Right lobe of liver (tissue), 4 donors: ENCODE data around the gene PDCD7.
"Not testable (repeated sequence)": the region's sequence is repeated elsewhere in the genome, so short reads cannot be mapped to it uniquely, and the experiment has no call there.

Source experiments
- POLR2A ChIP-seq: fragments of 450-650 bp; IDR thresholded peaks from one replicate; pipeline ENCODE4 v1.6.1; 2017; ENCODE audit warnings: antibody characterized with exemption, mild to moderate bottlenecking
- TF ChIP-seq, protein P1 (sequence below), 4 donors: fragments of 200-600 bp in 3 of 4; fragments of 450-650 bp in 1 of 4; IDR thresholded peaks; one replicate each; pipeline versions ENCODE4 v1.5.1 to v1.8.0; 2016 to 2022; ENCODE audit warnings: antibody characterized with exemption in 4 of 4, mild to moderate bottlenecking in 2 of 4
- donor health status: DM: no; HTN: no; CAD: no.
- donor health status: DM: no; HTN: no; CAD: no.
- donor health status: DM: no; HTN: yes; CAD: no.

DNA sequence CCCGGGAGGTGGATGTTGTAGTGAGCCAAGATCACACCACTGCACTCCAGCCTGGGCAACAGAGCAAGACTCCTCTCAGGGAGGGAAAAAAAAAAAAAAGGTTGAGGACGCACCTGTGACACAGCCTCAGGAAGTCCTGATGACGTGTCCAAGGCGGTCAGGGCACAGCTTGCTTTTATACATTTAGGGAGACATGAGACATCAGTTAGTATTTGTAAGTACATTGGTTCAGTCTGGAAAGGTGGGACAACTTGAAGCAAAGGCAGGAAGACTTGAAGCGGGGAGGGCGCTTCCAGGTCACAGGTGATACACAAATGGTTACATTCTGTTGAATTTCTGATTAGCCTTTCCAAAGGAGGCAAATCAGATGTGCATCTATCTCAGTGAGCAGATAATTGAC, 5.0 kb upstream of the PDCD7 start:
- TF ChIP-seq, protein P1, sequence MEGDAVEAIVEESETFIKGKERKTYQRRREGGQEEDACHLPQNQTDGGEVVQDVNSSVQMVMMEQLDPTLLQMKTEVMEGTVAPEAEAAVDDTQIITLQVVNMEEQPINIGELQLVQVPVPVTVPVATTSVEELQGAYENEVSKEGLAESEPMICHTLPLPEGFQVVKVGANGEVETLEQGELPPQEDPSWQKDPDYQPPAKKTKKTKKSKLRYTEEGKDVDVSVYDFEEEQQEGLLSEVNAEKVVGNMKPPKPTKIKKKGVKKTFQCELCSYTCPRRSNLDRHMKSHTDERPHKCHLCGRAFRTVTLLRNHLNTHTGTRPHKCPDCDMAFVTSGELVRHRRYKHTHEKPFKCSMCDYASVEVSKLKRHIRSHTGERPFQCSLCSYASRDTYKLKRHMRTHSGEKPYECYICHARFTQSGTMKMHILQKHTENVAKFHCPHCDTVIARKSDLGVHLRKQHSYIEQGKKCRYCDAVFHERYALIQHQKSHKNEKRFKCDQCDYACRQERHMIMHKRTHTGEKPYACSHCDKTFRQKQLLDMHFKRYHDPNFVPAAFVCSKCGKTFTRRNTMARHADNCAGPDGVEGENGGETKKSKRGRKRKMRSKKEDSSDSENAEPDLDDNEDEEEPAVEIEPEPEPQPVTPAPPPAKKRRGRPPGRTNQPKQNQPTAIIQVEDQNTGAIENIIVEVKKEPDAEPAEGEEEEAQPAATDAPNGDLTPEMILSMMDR (IDR thresholded peaks at IDR 0.05) = not testable (repeated sequence)
- not testable (repeated sequence) for TF ChIP-seq POLR2A
